Measurements from ENCODE around the gene FUT2. TPM values are rescaled to one million over a fixed set of nuclear protein-coding genes. Genes with fewer than 3 reads are reported as not detected.

Gene FUT2
- total RNA-seq: not detected in 2 replicates

DNA sequence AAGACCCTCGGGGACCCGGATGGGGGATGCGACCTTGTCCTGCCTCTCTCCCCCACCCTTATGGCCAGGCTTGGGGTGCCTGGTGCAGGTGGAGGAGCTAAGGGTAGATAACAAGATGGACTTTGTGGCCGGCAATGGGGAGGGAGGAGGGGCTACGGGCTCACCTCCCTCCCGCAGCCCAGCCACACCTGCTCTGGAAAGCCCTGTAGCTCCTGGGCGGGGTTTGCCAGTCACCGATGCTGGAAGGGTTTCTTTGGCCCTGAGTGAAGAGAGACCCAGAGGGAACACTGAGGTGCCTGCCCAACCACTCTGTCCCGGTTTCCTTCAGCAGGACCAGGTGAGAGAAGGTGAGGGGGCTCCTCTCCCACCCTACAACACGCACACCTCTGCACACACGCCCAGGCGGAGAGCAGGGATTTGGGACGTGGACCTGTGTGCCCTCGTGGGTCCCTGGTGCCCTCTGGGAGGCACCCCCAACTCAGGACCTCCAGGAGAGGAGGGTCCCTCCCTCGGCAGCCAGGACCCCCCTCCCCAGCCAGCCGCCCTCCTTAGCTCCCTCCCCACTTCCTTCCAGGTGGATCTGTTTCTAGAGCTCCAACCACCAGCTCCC, at the start of gene FUT2:
TSS of gene FUT2 (plus strand) at position 229 of the 610 bp plus-strand sequence. CDS start 6,986 bp downstream, outside the sequence.
- POLR2A ChIA-PET: no interaction called here
- CTCF ChIA-PET: no interaction called here
- Mint-ChIP-seq H3K4me3 (peak within 1 kb of the TSS; percentile 72), H3K27me3 (peaks cover 16% of the 10 kb centered on the region), H3K4me1 (peaks cover 9% of the 10 kb centered on the region), H3K36me3 (ENCODE audit: low read depth) (no peaks in the 10 kb centered on the region), H3K27ac (no peak within 1 kb of the TSS), H3K9me3 (no peaks in the 10 kb centered on the region)
- ATAC-seq (ENCODE audit: low read depth) (no peak), DNase-seq (no peak)
- intact Hi-C loops (cut with micrococcal nuclease): no loop called here
- no peak for TF ChIP-seq CTCF (IDR thresholded peaks at IDR 0.05)

- Mint-ChIP-seq H3K27ac (peak within 1 kb of the TSS; percentile 92), H3K9me3 (no peaks in the 10 kb centered on the region), H3K4me3 (peak within 1 kb of the TSS; percentile 93), H3K27me3 (no peaks in the 10 kb centered on the region), H3K4me1 (peaks cover 50% of the 10 kb centered on the region), H3K36me3 (ENCODE audit: low read depth) (peaks cover 2% of the 10 kb centered on the region)
- ChIA-PET CTCF (interaction anchor here (1.0 to 2.4 kb wide), 12 partner anchors 9 to 468 kb away, joined by 3 to 15 read pairs (median 5); partner anchors contain the start of genes DBP, HSD17B14, LIN7B and RPL18), POLR2A (interaction anchor here (0.6 to 2.7 kb wide), 16 partner anchors 9 to 325 kb away, joined by 3 to 44 read pairs (median 4); partner anchors contain the start of genes DBP, FTL, HSD17B14 and RPL18)
- ATAC-seq (ENCODE audit: low read depth) (peak; percentile 90), DNase-seq (peak; percentile 91)
- intact Hi-C loops (cut with micrococcal nuclease): loop anchor here (1.0 to 2.0 kb wide), 10 partner anchors 8 to 347 kb away; partner anchors contain the start of genes GYS1, RPL18, RUVBL2 and SPHK2
- no peak for TF ChIP-seq CTCF (IDR thresholded peaks at IDR 0.05)
Observed at GRCh38 chr19:48646001-48646721, 49.6 kb upstream of the FUT2 start, which contains the start of gene CA11. Gene CA11 (minus strand): TSS chr19:48646187. CDS start chr19:48645632, 555 bp downstream.

- TF ChIP-seq CTCF (IDR thresholded peaks at IDR 0.05): no peak
- ChIA-PET POLR2A (interaction anchor here (0.6 to 2.7 kb wide), 11 partner anchors 10 to 232 kb away, joined by 3 to 44 read pairs (median 6); partner anchors contain the start of genes DBP, HSD17B14, RPL18 and SPHK2), CTCF (interaction anchor here (1.0 to 2.4 kb wide), 6 partner anchors 28 to 196 kb away, joined by 4 to 15 read pairs (median 10); partner anchors contain the start of genes HSD17B14, RPL18 and SPHK2)
- no peak for DNase-seq
- peaks cover 47% of the 10 kb centered on the region for H3K4me1 Mint-ChIP-seq
- peaks cover 2% of the 10 kb centered on the region for H3K36me3 Mint-ChIP-seq (ENCODE audit: low read depth)
- peak overlapping the region; percentile 64 for H3K4me3 Mint-ChIP-seq
- H3K27me3 Mint-ChIP-seq: no peaks in the 10 kb centered on the region
- H3K9me3 Mint-ChIP-seq: no peaks in the 10 kb centered on the region
- no peak for ATAC-seq (ENCODE audit: low read depth)
- H3K27ac Mint-ChIP-seq: peak overlapping the region; percentile 69
- intact Hi-C loops (cut with micrococcal nuclease): loop anchor here (1.0 to 2.0 kb wide), 10 partner anchors 8 to 346 kb away; partner anchors contain the start of genes GYS1, RPL18, RUVBL2 and SPHK2
Observed at GRCh38 chr19:48646722-48647216, 49.0 kb upstream of the FUT2 start.

DNA sequence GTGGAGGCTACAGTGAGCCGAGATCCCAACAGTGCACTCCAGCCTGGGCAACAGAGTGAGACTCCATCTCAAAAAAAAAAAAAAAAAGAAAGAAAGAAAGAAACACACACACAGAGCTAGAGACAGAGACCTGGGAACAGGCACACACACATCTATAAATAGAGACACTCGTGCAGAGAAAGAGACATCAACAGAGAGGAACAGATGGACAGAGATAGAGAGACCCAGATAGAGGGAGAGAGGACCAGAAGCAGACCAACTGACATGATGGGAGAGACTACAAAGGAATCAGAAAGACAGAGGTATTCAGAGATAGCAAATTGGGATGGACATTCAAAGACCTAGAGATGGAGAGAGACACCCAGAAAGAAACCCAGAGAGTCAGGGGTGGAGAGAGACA, 47.6 kb upstream of the FUT2 start:
- no peaks in the 10 kb centered on the region for H3K27me3 Mint-ChIP-seq
- H3K27ac Mint-ChIP-seq: peak overlapping the region; percentile 68
- no peak for TF ChIP-seq CTCF (IDR thresholded peaks at IDR 0.05)
- peaks cover 2% of the 10 kb centered on the region for H3K36me3 Mint-ChIP-seq (ENCODE audit: low read depth)
- intact Hi-C loops (cut with micrococcal nuclease): loop anchor here (2.0 kb wide), 1 partner anchor 13 kb away; no protein-coding TSS in a partner anchor
- ChIA-PET POLR2A (interaction anchor here (0.7 to 1.6 kb wide), 4 partner anchors 11 to 157 kb away, joined by 6 to 19 read pairs (median 7); partner anchors contain the start of gene DBP), CTCF (no interaction called here)
- no peaks in the 10 kb centered on the region for H3K9me3 Mint-ChIP-seq
- H3K4me3 Mint-ChIP-seq: peak overlapping the region; percentile 9
- ATAC-seq (ENCODE audit: low read depth) (no peak), DNase-seq (no peak)
- peaks cover 53% of the 10 kb centered on the region for H3K4me1 Mint-ChIP-seq

Data from activated B cell treated with CpG ODN at 0.5 μM for 24 hours (primary cell).